Breast epithelium (tissue), 4 donors: ENCODE data around the gene ELOVL2. TPM values are rescaled to one million over a fixed set of nuclear protein-coding genes. Genes with fewer than 3 reads are reported as not detected.

Source experiments
- DNase-seq, 2 donors: peaks; one replicate each; pipeline ENCODE4 v3.0.0-alpha.2; 2019; ENCODE audit warnings: low spot score in 2 of 2
- H3K27ac ChIP-seq, 2 donors: fragments of 200-600 bp; sonication (generic) in 1 of 2; one replicate each; pipeline ENCODE4 v1.5.1; 2016 to 2019; ENCODE audit warnings: mild to moderate bottlenecking in 1 of 2
- H3K27me3 ChIP-seq, 2 donors: fragments of 200-600 bp; sonication (generic) in 1 of 2; one replicate each; pipeline versions ENCODE4 v1.5.1 to v1.6.0; 2017 to 2019; ENCODE audit warnings: control low read depth in 1 of 2, mild to moderate bottlenecking in 1 of 2
- H3K36me3 ChIP-seq: fragments of 200-600 bp; one replicate; pipeline ENCODE4 v1.5.1; 2019
- H3K4me1 ChIP-seq, 2 donors: fragments of 200-600 bp; sonication (generic); one replicate each; pipeline ENCODE4 v1.5.1; 2016 to 2019; ENCODE audit warnings: control low read depth in 1 of 2
- H3K4me3 ChIP-seq, 3 donors: fragments of 200-600 bp; sonication (generic); 1 replicate in 2 of 3; 2 replicates in 1 of 3; pipeline ENCODE4 v1.5.1; 2016 to 2019; ENCODE audit warnings: mild to moderate bottlenecking in 3 of 3, moderate library complexity in 2 of 3
- H3K9me3 ChIP-seq, 2 donors: fragments of 200-600 bp; sonication (generic) in 1 of 2; one replicate each; pipeline ENCODE4 v1.5.1; 2016 to 2019; ENCODE audit warnings: control low read depth in 1 of 2
- POLR2A ChIP-seq: fragments of 450-650 bp; IDR thresholded peaks from one replicate; pipeline ENCODE4 v1.6.1; 2016; ENCODE audit warnings: antibody characterized with exemption, mild to moderate bottlenecking, moderate library complexity
- POLR2AphosphoS5 ChIP-seq, 3 donors: sonication (generic); formaldehyde crosslinking; IDR thresholded peaks; one replicate each; pipeline ENCODE4 v1.6.1; 2017; ENCODE audit warnings: antibody characterized with exemption in 3 of 3
- intact Hi-C: fragments of 100-400 bp; cut with DNase I; formaldehyde crosslinking; loops from one replicate; pipeline ENCODE4 v1.15.1; 2023; ENCODE audit warnings: low total_unique reads
- total RNA-seq, 3 donors: library from RNA; depleted of rRNA; stranded (reverse); fragments of >200 nt; gene quantifications; one replicate each; pipeline ENCODE4 v1.1.0, GENCODE V29; 2016
- TF ChIP-seq, protein P1 (sequence below), 3 donors: fragments of 450-650 bp; IDR thresholded peaks; one replicate each; pipeline ENCODE4 v1.5.1; 2016 to 2017; ENCODE audit warnings: antibody characterized with exemption in 3 of 3, mild to moderate bottlenecking in 3 of 3, moderate library complexity in 3 of 3

The ELOVL2 gene
- total RNA-seq, 3 donors from 2014 or later: 0.64 to 11.1 (median 2.6) TPM

DNA sequence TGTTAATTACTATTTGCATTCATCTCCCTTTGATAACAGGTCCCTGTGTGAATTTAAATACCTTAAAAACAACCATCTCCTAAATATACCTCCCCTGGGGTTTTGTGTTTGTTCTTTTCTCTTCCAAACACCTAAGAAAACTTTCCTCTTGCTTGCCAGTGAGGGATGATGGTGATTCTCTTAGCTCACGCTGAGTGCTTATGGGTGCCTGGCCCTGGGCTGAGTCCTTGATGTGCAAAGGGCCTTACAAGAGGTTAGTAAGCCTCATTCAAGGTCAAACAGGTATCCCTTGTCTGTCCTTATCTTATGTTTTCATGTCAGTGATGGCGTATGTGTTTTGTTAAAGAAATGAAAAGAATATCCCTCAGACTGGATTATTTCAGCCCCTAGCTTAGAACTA is 81.0 kb downstream of the ELOVL2 start:
- Histone ChIP-seq H3K4me1 (no peaks in the 10 kb centered on the region), H3K36me3 (no peaks in the 10 kb centered on the region), H3K27me3 (no peaks in the 10 kb centered on the region), H3K9me3 (peaks cover 0 to 10% of the 10 kb centered on the region in 2 donors), H3K4me3 (no peak overlapping the region), H3K27ac (no peak overlapping the region)
- TF ChIP-seq, protein P1, sequence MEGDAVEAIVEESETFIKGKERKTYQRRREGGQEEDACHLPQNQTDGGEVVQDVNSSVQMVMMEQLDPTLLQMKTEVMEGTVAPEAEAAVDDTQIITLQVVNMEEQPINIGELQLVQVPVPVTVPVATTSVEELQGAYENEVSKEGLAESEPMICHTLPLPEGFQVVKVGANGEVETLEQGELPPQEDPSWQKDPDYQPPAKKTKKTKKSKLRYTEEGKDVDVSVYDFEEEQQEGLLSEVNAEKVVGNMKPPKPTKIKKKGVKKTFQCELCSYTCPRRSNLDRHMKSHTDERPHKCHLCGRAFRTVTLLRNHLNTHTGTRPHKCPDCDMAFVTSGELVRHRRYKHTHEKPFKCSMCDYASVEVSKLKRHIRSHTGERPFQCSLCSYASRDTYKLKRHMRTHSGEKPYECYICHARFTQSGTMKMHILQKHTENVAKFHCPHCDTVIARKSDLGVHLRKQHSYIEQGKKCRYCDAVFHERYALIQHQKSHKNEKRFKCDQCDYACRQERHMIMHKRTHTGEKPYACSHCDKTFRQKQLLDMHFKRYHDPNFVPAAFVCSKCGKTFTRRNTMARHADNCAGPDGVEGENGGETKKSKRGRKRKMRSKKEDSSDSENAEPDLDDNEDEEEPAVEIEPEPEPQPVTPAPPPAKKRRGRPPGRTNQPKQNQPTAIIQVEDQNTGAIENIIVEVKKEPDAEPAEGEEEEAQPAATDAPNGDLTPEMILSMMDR (IDR thresholded peaks at IDR 0.05): no peak
- no peak for TF ChIP-seq POLR2AphosphoS5 (IDR thresholded peaks at IDR 0.05)
- TF ChIP-seq POLR2A: no peak
- no peak for DNase-seq
- intact Hi-C loops: no loop called here

DNA sequence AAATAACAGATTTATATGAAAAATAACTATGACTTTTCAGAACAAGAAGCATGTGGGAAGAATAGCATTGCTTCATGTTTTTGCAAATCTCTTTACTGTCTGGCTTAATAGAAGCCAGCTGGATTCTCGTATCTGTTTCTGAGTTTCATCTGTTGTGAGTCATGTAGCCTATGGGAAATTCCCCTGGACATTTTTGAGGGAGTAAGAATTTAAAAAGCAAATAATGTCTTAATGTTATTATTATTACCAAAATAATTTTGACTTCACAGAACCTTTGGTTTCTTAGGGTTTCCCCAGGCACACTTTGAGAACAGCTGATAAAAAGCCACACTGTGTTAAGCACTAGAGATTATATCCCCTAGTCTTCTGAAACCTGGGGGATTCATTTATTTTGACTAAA is 81.4 kb downstream of the ELOVL2 start:
- no peaks in the 10 kb centered on the region for H3K4me1 ChIP-seq
- no peak overlapping the region for H3K4me3 ChIP-seq
- no peak for DNase-seq
- peaks cover 0 to 10% of the 10 kb centered on the region in 2 donors for H3K9me3 ChIP-seq
- no peak overlapping the region for H3K27ac ChIP-seq
- intact Hi-C loops: no loop called here
- TF ChIP-seq POLR2A (no peak), POLR2AphosphoS5 (IDR thresholded peaks at IDR 0.05) (no peak)
- TF ChIP-seq, protein P1 (IDR thresholded peaks at IDR 0.05): no peak
- H3K27me3 ChIP-seq: no peaks in the 10 kb centered on the region
- H3K36me3 ChIP-seq: no peaks in the 10 kb centered on the region

DNA sequence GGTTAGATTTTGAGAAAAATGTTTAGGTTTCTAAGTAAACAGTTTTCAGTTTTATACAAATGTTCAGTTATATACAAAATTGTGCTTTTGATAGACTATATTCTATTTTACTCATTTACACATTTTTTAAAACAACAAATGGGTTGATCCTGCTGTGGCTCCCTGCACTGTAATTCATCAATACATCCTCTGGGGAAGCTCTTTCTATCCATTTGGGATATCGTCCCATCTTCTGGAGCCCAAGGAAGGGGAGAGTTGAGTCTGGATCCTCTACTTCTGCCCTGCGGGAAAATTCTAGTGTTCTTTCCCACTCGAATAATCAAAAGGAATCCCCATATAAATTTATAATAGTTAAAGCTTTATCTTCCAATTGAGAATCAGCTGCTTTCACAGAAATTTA is 82.3 kb downstream of the ELOVL2 start:
- peaks cover 0 to 10% of the 10 kb centered on the region in 2 donors for H3K9me3 ChIP-seq
- no peaks in the 10 kb centered on the region for H3K36me3 ChIP-seq
- intact Hi-C loops: no loop called here
- H3K4me1 ChIP-seq: no peaks in the 10 kb centered on the region
- DNase-seq: no peak
- H3K27me3 ChIP-seq: no peaks in the 10 kb centered on the region
- H3K4me3 ChIP-seq: no peak overlapping the region
- TF ChIP-seq POLR2A: no peak
- no peak overlapping the region for H3K27ac ChIP-seq

DNA sequence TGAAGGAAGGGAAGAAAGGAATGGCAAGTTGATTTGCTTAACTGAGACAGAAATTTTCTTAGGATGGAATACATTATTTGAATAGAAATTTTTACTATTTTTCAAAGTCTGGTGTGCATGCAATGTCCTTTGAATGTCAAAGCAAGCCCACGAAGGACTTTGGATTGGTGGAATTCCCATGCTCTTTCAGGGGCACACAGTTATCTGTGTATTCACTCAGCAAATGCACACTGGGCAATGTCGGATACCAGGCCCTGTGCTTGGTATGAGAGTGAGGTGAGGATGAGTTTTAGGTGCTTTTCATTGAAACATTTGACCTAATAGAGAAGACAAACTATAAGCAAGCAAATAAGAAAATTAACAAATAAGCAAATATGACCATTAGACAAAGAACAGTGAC is 83.9 kb downstream of the ELOVL2 start:
- H3K4me1 ChIP-seq: no peaks in the 10 kb centered on the region
- H3K36me3 ChIP-seq: no peaks in the 10 kb centered on the region
- DNase-seq: no peak
- H3K9me3 ChIP-seq: no peaks in the 10 kb centered on the region
- TF ChIP-seq, protein P1 (IDR thresholded peaks at IDR 0.05): no peak
- TF ChIP-seq POLR2AphosphoS5 (IDR thresholded peaks at IDR 0.05) (no peak), POLR2A (no peak)
- no peak overlapping the region for H3K4me3 ChIP-seq
- no peaks in the 10 kb centered on the region for H3K27me3 ChIP-seq
- intact Hi-C loops: no loop called here
- H3K27ac ChIP-seq: no peak overlapping the region

DNA sequence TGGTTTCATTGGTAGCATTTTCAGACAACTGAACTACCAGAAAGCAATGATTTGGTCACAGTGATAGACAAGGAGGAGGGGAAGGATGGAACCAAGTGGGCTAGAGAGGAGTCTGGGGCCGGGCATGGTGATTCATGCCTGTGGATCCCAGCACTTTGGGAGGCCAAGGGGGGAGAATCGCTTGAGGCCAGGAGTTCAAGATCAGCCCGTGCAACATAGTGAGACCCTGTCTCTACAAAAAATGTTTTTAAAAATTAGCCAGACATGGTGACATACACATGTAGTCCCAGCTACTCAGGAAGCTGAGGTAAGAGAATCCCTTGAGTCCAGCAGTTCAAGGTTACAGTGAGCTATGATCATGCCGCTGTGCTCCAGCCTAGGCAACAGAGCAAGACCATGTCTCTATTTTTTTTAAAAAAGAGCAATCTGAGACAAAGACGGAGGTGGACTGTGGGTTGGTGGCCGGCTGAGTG is 86.7 kb downstream of the ELOVL2 start:
- Histone ChIP-seq H3K4me3 (no peak overlapping the region), H3K27ac (no peak overlapping the region), H3K36me3 (no peaks in the 10 kb centered on the region), H3K9me3 (no peaks in the 10 kb centered on the region), H3K27me3 (no peaks in the 10 kb centered on the region), H3K4me1 (no peaks in the 10 kb centered on the region)
- no peak for DNase-seq
- TF ChIP-seq, protein P1 (IDR thresholded peaks at IDR 0.05): no peak
- TF ChIP-seq POLR2AphosphoS5 (IDR thresholded peaks at IDR 0.05): no peak
- TF ChIP-seq POLR2A: no peak
- intact Hi-C loops: no loop called here

DNA sequence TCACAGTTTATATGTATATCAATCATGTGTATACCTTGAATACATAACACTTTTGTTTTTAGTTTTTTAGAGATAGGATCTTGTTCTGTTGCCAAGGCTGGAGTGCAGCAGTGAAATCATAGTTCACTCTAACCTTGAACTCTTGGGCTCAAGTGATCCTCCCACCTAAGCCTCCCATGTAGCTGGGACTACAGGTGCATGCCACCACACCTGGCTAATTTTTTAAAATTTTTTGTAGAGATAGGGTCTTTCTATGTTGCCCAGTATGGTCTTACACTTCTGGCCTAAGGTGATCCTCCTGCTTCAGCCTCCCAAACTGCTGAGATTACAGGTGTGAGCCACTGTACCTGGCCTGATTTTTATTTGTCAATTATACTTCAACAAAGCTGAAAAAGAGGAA is 87.3 kb downstream of the ELOVL2 start:
- H3K9me3 ChIP-seq: no peaks in the 10 kb centered on the region
- no peak for DNase-seq
- no peaks in the 10 kb centered on the region for H3K27me3 ChIP-seq
- TF ChIP-seq POLR2A: no peak
- no peak for TF ChIP-seq POLR2AphosphoS5 (IDR thresholded peaks at IDR 0.05)
- TF ChIP-seq, protein P1 (IDR thresholded peaks at IDR 0.05): no peak
- intact Hi-C loops: no loop called here
- no peak overlapping the region for H3K27ac ChIP-seq
- no peaks in the 10 kb centered on the region for H3K36me3 ChIP-seq
- H3K4me1 ChIP-seq: no peaks in the 10 kb centered on the region
- H3K4me3 ChIP-seq: no peak overlapping the region
